Left ventricle myocardium inferior (tissue), 1 donor: ENCODE measurements around the gene ZBTB48. TPM values are rescaled to one million over a fixed set of nuclear protein-coding genes. Genes with fewer than 3 reads are reported as not detected.
"Not testable (repeated sequence)": the region's sequence is repeated elsewhere in the genome, so short reads cannot be mapped to it uniquely, and the experiment has no call there.

ENCODE experiments used
- DNase-seq: peaks from one replicate; pipeline ENCODE4 v3.0.0-alpha.2; 2020
- H3K27ac ChIP-seq: fragments of 200-600 bp; replicated peaks from 2 replicates; pipeline ENCODE4 v1.8.0; 2021
- H3K27me3 ChIP-seq: fragments of 200-600 bp; 2 replicates; pipeline ENCODE4 v1.8.0; 2021; ENCODE audit warnings: low read depth
- H3K36me3 ChIP-seq: fragments of 200-600 bp; 2 replicates; pipeline ENCODE4 v1.8.0; 2021
- H3K4me1 ChIP-seq: fragments of 200-600 bp; 2 replicates; pipeline ENCODE4 v1.8.0; 2021
- H3K4me3 ChIP-seq: fragments of 200-600 bp; 2 replicates; pipeline ENCODE4 v1.8.0; 2021; ENCODE audit warnings: mild to moderate bottlenecking, moderate library complexity
- H3K9me3 ChIP-seq: fragments of 200-600 bp; replicated peaks from 2 replicates; pipeline ENCODE4 v1.8.0; 2021
- intact Hi-C: fragments of 100-400 bp; cut with micrococcal nuclease; formaldehyde crosslinking; loops from one replicate; pipeline ENCODE4 v1.11.0; 2022
- total RNA-seq: library from RNA; stranded (reverse); fragmentation: NEBNext Ultra II Directional; extraction: Animal tissue kit (Norgen Biotek cat#: 25700); gene quantifications from one replicate; pipeline ENCODE4 v1.2.1, GENCODE V29; 2021
- TF ChIP-seq, protein P1 (sequence below): fragments of 200-600 bp; IDR thresholded peaks from 2 replicates; pipeline ENCODE4 v1.8.0; 2021; ENCODE audit warnings: antibody characterized with exemption, mild to moderate bottlenecking, borderline replicate concordance
- donor health status: DM: no; HTN: yes; CAD: no; lungs with severe emphysema.

The ZBTB48 gene
- total RNA-seq, 1 donor from 2014 or later: 12.9 TPM

DNA sequence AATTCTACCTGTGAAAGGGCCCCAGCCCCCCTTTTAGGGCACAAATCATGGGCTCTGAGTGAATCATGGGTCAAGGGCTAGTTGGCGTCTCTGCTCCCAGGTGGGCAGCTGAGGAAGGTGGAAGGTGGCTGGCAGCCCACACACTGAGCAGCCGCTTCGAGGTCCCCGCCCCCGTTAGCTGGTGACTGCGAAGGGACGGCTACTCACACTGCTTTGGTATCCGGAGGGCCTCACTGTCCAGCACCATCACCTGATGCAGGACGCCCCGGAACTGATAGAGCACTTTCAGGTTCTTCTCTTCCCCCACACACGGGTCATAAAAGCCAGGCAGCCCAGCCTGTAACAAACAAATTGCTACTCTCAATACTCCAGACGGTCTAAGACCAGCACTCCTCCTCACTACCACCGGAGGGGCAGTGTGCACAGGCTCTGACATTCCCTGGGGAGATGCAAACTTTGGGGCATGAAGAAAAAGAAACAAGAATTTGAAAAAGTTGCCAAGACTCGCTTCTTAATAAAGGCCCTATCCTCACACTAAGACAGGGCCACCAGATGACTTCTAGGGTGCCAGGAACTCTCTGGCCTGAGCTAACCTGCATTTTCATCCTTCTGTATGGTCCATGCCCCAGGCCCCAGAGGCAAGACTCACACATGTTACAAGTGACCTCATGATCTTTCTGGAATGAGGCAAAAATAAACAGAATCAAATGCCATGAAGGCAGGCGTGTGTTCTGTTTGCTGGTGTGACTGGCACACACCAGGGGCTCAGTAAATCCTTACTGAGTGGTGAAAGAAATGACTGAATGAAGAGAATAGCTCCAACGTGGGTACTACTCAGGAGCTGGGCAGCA lies 56.3 kb downstream of the ZBTB48 start:
- H3K4me3 ChIP-seq: no peak overlapping the region
- no peaks in the 10 kb centered on the region for H3K27me3 ChIP-seq
- H3K9me3 ChIP-seq: no peaks in the 10 kb centered on the region
- H3K36me3 ChIP-seq: peaks cover 98% of the 10 kb centered on the region
- DNase-seq: no peak
- no peak overlapping the region for H3K27ac ChIP-seq
- intact Hi-C loops: no loop called here
- TF ChIP-seq, protein P1, sequence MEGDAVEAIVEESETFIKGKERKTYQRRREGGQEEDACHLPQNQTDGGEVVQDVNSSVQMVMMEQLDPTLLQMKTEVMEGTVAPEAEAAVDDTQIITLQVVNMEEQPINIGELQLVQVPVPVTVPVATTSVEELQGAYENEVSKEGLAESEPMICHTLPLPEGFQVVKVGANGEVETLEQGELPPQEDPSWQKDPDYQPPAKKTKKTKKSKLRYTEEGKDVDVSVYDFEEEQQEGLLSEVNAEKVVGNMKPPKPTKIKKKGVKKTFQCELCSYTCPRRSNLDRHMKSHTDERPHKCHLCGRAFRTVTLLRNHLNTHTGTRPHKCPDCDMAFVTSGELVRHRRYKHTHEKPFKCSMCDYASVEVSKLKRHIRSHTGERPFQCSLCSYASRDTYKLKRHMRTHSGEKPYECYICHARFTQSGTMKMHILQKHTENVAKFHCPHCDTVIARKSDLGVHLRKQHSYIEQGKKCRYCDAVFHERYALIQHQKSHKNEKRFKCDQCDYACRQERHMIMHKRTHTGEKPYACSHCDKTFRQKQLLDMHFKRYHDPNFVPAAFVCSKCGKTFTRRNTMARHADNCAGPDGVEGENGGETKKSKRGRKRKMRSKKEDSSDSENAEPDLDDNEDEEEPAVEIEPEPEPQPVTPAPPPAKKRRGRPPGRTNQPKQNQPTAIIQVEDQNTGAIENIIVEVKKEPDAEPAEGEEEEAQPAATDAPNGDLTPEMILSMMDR: no peak
- peaks cover 8% of the 10 kb centered on the region for H3K4me1 ChIP-seq

DNA sequence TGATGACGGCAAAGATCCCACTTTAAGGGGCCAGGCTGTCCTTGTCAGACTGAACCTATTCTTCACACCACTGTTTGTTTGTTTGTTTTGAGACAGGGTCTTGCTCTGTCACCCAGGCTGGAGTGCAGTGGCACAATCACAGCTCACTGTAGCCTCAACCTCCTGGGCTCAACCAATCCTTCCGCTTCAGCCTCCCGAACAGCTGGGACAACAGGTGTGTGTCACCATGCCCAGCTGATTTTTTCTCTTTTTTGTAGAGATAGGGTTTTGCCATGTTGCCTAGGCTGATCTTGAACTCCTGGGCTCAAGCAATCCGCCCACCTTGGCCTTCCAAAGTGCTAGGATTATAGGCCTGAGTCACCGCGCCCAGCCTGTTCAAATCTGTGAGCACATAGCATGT lies 57.0 kb downstream of the ZBTB48 start:
- DNase-seq, H3K27ac ChIP-seq, H3K9me3 ChIP-seq, H3K4me3 ChIP-seq, H3K4me1 ChIP-seq, intact Hi-C loops, H3K27me3 ChIP-seq: not testable (repeated sequence)
- peaks cover 96% of the 10 kb centered on the region for H3K36me3 ChIP-seq

DNA sequence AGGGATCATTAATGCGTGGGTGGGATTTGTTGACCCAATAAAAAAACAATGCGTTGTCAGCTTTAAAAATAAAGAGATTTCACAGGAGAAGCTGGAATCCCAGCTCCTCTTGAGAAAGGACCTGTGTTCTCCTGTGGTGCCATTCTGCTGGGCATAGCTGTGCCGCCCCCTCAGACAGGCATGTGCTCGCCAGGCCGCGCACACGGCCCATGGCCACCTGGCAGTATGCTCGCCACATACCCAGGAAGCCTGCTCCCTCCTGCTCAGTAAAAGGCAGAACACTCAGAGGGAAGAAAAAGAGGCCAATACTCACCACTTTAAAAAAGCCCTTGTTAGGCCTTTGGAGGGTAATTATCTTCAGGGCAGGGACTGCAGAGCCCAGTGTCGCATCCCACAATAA lies 58.0 kb downstream of the ZBTB48 start:
- Histone ChIP-seq H3K4me1 (peaks cover 8% of the 10 kb centered on the region), H3K36me3 (peaks cover 96% of the 10 kb centered on the region), H3K4me3 (no peak overlapping the region), H3K27ac (peak overlapping the region; percentile 55), H3K27me3 (no peaks in the 10 kb centered on the region), H3K9me3 (no peaks in the 10 kb centered on the region)
- intact Hi-C loops: no loop called here
- DNase-seq: no peak
- TF ChIP-seq, protein P1: no peak

DNA sequence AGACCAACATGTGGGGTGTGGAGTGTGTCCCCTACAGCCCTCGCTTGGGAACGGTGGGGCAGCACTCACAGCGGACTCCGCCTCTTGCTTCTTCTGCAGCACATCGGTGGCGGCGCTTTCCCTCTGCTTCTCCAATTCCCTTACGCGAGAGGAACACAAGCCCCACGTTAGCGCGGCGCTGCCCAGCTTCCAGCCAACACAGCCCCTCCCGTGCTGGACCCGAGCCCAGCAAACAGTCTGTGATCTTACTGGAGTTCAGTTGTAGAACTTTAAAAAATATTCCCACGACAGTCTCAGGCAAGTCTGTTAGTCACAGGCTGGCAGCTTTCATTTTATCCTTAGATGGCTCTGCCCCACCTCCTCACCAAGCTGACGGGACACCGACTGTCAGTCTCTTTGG lies 58.4 kb downstream of the ZBTB48 start:
- H3K27ac ChIP-seq: peak overlapping the region; percentile 55
- intact Hi-C loops: no loop called here
- H3K36me3 ChIP-seq: peaks cover 96% of the 10 kb centered on the region
- DNase-seq: peak; percentile 87
- H3K27me3 ChIP-seq: no peaks in the 10 kb centered on the region
- TF ChIP-seq, protein P1: no peak
- peaks cover 8% of the 10 kb centered on the region for H3K4me1 ChIP-seq
- H3K4me3 ChIP-seq: no peak overlapping the region
- no peaks in the 10 kb centered on the region for H3K9me3 ChIP-seq

Other genes starting within 250 kb of the ZBTB48 start
- gene ACOT7, start 186.2 kb upstream of the ZBTB48 start, total RNA-seq: 8.6 TPM
- gene HES2, start 160.1 kb upstream of the ZBTB48 start, total RNA-seq: not detected
- gene ESPN, start 155.2 kb upstream of the ZBTB48 start, total RNA-seq: 0.41 TPM
- gene TNFRSF25, start 113.8 kb upstream of the ZBTB48 start, total RNA-seq: 12.6 TPM
- 16.2 TPM for gene PLEKHG5, start 88.3 kb upstream of the ZBTB48 start, total RNA-seq
- gene NOL9, start 25.5 kb upstream of the ZBTB48 start, total RNA-seq: 13.4 TPM
- gene TAS1R1, start 24.7 kb upstream of the ZBTB48 start, total RNA-seq: not detected
- gene KLHL21, start 22.9 kb downstream of the ZBTB48 start, total RNA-seq: 83.7 TPM
- gene PHF13, start 33.7 kb downstream of the ZBTB48 start, total RNA-seq: 6.8 TPM
- gene THAP3, start 44.9 kb downstream of the ZBTB48 start, total RNA-seq: 14.9 TPM
- gene DNAJC11, start 121.8 kb downstream of the ZBTB48 start, total RNA-seq: 73.6 TPM
- gene CAMTA1, start 205.5 kb downstream of the ZBTB48 start, total RNA-seq: 160 TPM